HG02973 (cell line): Measurements from ENCODE around the gene NDP.
A peak's percentile ranks its signal among the peaks of the same experiment; 100 is the strongest.
"Not testable (repeated sequence)": the region's sequence is repeated elsewhere in the genome, so short reads cannot be mapped to it uniquely, and the experiment has no call there.

ENCODE experiments used
- ATAC-seq: cut with Tn5 transposase; IDR thresholded peaks from one replicate; pipeline ENCODE4 v1.9.1; 2021; ENCODE audit warnings: moderate library complexity; ENCODE audit not compliant: unreplicated experiment

Gene NDP

GRCh38 chrX:43971966-43972961 lies 926 bp downstream of the NDP start:
- ATAC-seq = no peak

DNA sequence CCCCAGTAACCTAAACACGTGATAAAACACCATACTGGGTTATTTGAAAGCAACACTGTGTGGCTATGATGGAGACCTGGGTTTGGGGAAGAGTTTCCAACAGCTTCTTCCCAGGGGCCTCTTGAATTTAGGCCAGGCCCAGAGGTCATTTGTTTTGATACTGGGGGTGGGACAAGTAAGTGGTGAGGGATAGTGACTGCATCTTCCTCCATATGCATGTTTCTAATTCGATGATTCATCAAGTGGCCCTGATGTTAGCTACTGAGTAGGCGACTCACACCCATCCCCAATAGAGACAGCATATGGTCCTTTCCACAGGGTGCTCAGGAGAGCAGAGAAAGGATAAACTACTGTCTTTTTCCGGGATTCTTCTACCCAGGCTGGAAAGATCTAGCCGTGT lies 2.7 kb downstream of the NDP start:
- no peak for ATAC-seq

DNA sequence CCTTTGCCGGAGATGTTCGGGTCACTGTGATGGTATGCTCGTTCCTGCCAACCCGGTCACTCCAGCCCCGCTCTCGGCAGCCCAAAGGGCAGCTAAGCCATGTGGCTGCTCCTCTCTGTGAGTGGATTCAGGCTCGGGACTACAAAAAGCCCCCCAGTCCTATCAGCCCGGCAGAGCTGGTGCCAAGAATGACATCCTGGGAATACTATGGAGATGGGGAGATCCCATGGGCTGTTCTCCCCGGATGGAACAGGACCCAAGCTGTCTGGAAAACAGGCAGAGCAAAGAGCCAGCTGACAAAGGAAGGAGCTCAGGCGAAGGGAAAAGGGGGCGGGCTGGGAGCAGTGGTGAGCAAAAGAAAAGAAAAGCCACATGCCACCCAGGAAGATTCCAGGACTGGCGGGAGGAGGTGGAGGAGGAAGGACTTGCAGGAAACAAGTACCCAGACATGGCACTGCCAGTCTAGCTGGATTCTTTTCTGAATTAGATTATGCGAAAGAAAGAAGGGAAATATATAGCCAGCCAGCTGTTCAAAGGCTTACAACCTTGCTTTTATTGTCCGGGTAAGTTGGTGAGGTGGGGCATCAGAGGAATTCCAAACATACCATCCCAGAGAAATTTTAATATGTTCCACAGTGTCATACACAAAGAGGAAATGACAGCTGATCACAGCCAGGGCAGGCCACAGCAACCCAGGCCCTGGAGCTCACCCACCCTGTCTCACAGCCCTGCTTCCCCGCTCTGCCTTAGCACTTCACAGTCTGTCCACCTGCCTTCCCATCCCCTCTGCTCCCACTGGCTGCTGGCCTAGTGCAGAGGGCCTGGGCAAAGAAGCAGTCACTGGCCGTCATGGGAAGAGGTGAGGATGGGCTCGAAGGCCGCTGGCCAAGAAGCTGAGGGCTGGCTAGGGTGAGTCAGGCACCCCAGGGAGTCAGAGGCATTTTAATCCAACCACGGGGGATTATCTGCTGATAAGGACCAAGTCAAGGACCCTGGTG lies 3.4 kb downstream of the NDP start:
- ATAC-seq = no peak

DNA sequence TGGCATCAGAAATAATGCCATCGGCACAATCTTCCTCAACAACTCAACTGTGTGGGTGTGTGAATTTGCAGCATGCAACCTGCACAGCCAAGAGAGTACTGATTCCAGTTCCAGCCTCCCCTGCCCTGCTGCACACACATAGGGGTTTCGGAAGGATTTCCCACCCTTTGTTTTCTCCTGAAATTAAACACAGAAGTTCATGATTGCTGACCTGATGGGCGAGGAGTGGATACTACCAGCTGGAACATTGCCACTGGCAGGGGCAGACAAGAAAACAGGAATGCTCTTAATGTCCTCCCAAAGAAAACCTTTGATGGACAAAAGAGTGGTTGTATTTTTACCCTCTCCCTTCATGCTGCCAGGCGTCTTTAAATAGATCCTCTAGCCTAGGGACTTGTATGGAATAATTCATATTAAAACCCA lies 4.8 kb downstream of the NDP start:
- no peak for ATAC-seq

DNA sequence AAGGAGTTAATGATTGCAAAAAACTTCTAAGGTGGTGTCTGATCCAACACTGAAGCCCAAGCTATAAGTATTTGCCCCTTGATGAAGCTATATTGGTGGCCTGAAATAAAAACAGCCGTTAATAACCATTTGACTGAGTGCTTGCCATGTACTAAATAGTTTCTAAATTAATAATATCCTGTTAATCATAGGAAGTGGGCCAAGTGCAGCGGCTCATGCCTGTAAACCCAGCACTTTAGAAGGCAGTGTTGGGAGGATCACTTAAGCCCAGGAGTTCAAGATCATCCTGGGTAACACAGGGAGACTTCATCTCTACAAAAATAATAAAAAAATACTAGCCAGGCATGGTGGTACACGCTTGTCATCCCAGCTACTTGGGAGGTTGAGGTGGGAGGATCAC lies 8.3 kb downstream of the NDP start:
- ATAC-seq = no peak

GRCh38 chrX:43963726-43964125 lies 9.5 kb downstream of the NDP start:
- ATAC-seq = no peak

- ATAC-seq = no peak
These were observed 10.6 kb downstream of the NDP start for GRCh38 chrX:43962636-43963035.

DNA sequence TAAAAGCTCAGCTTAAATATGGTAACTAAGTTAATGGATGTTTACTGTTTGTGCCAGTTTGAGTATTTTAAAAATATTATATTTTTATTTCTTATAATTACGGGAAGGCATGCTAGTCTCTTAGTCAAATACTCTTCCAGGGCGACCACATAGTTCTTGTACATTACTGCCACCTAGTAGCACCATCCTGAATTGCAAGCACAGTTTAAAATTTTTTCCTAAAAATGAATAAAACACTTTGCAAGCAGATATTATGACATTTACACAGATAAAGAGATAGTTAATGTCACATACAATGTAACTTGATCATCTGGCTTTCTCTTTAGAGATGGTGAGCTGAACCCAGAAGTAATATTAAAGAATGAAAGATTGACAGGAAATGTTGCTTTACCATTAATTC lies 11.5 kb downstream of the NDP start:
- ATAC-seq = no peak

- peak; percentile 67 for ATAC-seq
These were observed 14.7 kb downstream of the NDP start for GRCh38 chrX:43958529-43958928.

- ATAC-seq = no peak
These were observed 17.2 kb downstream of the NDP start for GRCh38 chrX:43956034-43956433.

GRCh38 chrX:43953218-43953617 lies 20.0 kb downstream of the NDP start:
- no peak for ATAC-seq

- ATAC-seq = no peak
These were observed 23.5 kb downstream of the NDP start for GRCh38 chrX:43949669-43950068.

DNA sequence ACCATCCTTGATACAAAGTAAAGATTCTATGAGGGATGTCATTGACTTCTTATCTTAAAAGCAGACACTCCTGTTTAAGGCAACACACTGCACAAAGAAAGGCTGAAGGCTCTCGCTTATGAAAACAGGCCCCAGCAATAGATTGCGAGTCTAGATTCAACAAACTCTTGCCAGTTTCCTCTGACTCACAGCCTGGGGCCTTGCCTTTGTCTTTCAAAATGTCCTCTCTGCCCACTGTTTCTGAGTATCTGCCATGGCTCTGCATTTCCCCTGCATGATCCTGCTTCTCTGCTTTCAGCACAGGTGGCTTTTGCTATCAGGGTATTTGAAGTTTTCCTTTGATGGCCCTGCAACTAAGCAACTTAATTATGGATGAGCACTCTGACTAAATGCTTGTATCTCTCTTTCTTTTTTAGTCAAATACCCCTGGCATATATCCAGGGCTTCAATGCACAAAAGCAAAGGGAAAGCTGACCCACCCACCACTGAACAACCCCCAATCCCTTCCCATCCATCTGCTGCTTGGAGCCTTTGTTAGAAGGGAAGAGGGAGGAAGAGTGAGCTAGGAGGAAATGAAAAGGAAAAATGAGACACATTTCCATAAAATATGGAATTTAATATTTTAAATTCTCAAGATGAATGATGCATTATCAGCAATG lies 32.2 kb downstream of the NDP start:
- no peak for ATAC-seq

DNA sequence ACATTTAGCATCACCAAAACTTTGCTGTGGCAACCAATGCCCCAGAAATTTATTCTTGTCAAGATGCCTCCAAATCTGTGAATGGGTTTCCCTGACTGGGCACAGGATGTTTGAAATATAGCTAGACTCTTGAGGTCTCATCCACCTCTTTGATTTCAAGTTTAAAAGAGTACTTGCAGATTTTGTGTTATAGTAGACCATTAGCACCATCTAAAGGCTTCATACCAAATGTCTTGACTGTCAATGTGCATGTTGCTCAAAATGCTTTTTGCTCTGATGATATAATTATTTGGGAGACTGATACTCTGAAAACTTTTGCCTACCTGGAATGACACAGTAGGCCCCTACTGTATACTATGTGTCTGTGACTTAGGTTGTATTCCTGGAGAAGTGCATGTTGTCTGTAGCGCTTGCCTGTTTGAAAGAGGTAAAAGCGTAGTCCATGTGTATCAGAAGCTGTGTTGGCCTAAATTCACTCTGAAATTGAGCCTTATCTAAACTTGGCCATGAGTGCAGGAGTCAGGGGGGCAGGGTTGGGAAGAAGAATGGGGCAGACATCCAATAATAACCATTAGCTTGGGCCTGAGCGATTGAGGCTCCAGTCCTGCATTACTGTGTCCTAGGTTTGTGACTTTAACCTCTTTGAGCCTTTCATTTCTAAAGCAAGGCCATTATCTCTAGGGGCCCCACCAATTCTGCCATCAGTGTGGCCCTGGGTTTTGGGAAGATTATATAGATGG lies 33.8 kb downstream of the NDP start:
- no peak for ATAC-seq

- not testable (repeated sequence) for ATAC-seq
These were observed 51.2 kb downstream of the NDP start for GRCh38 chrX:43922032-43922431.

GRCh38 chrX:43910772-43911171 lies 62.4 kb downstream of the NDP start:
- not testable (repeated sequence) for ATAC-seq

DNA sequence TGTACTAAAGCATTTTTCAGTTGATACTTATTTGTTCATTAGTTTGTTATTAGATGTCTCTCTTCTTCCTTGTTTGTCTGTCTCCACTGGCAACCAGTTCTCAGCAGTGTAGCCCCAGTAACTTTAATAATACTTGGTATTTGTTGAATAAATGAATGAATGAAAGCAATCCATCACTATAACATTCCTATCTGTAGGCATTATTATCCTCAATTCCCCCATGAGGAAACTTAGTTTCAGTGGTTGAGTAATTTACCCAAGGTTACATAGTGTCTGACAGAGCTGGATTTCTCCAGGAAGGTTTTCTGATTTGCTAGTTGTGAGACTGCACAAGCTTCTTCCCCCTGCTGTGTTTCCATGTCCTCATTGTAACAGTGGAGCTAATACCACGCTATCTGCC lies 63.2 kb downstream of the NDP start:
- no peak for ATAC-seq

DNA sequence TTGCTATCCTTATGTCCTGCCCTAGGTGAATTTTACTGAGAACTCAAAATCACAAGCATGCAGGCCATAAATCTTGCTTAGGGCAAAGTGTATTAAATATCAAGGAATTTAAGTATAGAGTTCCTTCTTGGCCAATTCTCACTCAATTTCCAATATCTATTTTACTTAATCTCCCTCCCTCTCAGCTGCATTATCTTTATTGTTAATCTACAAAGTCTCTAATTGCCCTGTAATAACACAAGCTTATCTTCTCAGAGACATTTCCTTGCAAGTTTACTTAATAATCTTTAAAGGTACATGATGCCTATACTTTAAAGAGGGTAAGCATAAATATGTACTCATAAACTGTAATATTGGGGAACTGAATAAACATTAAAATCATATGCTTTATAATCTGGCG lies 64.0 kb downstream of the NDP start:
- no peak for ATAC-seq

DNA sequence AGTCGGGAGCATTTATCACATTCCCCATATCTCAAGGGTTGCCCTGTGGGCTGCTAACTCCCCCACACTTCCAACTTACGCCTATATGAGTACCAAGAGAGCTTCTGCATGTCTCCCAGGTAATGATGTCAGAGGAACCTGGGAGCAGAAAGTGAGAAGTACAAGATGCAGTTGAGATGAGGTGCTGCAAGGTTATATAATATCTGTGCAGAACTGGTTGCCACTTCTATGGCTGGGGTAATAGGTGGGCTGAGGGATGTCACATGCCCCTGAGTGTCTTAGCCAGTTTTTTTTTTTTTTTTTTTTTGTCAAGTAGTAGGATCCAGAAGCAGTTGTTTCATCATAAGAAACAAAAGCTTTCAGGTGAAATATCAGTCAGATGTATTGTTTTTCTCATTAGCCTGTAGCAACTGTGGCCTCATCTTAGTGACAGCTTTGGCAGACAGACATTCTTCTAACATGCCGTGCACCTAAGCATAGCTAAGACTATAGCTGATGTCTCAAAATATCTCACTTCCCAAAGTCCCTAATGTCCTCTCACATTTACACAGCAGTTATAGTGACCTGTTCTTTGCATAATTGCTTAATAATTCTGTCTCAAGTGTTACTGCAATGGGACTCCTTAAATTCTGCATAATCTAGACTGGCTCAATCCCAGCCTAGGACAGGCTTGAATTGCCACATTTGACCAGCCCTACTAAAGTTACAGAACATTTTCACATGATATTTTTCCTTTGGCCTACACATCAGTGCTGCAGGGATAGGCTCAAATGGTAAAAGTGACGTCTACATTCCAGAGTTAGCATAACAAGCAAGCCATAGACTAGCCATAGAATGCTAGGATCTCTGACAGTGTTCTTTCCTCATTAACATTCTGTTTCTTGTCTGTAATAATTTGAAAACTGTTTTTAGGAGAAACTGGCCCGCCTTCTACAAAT lies 73.0 kb downstream of the NDP start:
- ATAC-seq = no peak
